Measurements from ENCODE around the gene C11orf58.

- TF ChIP-seq REST (IDR thresholded peaks at IDR 0.05; ENCODE audit: borderline replicate concordance) (no peak), CTCF (IDR thresholded peaks at IDR 0.05; ENCODE audit: poor library complexity, severe bottlenecking) (no peak), POLR2AphosphoS5 (IDR thresholded peaks at IDR 0.05) (no peak), RAD21 (conservative IDR thresholded peaks at IDR 0.05) (no peak), EZH2 (IDR thresholded peaks at IDR 0.05; ENCODE audit: borderline replicate concordance, insufficient read depth, low read length, poor library complexity, severe bottlenecking) (no peak), TAF1 (IDR thresholded peaks at IDR 0.05; ENCODE audit: low read depth) (no peak), MXI1 (conservative IDR thresholded peaks at IDR 0.05; ENCODE audit: poor library complexity, severe bottlenecking) (no peak), EP300 (conservative IDR thresholded peaks at IDR 0.05; ENCODE audit: poor library complexity, severe bottlenecking) (no peak), SMC3 (conservative IDR thresholded peaks at IDR 0.05; ENCODE audit: poor library complexity) (no peak)
Measured at GRCh38 chr11:16793009-16793408, 54.6 kb downstream of the C11orf58 start.
